Peyer's patch (tissue), 4 donors: ENCODE results near the gene GRM3.

Experiments
- CTCF ChIP-seq, 6 experiments: fragments of 450-650 bp in 4 of 6; fragments of 200-600 bp in 2 of 6; sonication (generic) in 1 of 6; IDR thresholded peaks; one replicate each; pipeline ENCODE4 v1.5.1; 2017 to 2019; ENCODE audit warnings: antibody characterized with exemption in 6 of 6, mild to moderate bottlenecking in 3 of 6, moderate library complexity in 1 of 6
- POLR2A ChIP-seq, 2 donors: fragments of 450-650 bp; IDR thresholded peaks; one replicate each; pipeline ENCODE4 v1.5.1; 2017; ENCODE audit warnings: antibody characterized with exemption in 2 of 2, mild to moderate bottlenecking in 2 of 2, moderate library complexity in 2 of 2

DNA sequence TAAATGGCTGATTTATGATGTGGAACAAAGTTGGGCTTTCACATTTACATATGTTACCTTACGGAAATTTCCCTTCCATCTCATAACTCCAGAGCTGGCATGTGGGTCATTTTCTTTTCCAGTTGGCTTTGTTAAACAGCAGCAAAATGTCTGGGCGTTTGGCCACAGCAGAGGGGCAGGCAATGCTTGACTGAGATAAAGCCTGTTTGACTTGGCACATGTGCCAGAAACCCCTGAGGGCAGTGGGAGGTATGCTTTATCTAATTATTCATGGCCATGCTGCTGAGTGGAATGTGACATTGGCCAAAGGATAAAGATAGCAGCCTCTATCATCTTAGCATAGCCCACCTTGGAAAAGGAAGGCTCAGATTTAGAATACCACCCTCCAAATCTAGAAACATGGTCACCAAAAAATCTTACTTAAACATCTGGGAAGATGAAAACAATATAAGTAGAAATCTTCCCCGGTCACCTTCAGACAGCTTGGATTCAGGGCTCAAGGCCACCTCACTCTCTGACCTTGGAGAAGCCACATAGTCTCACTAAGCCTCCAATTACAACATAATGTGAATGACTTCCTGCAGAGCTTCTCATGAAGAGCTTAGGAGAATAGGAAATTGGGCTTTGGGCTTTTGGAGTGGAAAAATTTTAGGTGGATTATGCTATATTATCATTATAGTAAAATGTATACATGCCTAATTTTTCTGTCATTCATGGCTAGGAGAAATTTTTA, 101.5 kb downstream of the GRM3 start:
- TF ChIP-seq CTCF (IDR thresholded peaks at IDR 0.05), result no peak
- TF ChIP-seq POLR2A (IDR thresholded peaks at IDR 0.05), result no peak
